NCI-H1048 (cell line): Measurements from ENCODE around the gene PASK.

Source experiments
- DNase-seq: peaks from one replicate; lab custom pipeline; 2025; lab: John Stamatoyannopoulos, UW

PASK gene

GRCh38 chr2:241066171-241066892 is 82.9 kb downstream of the PASK start:
- DNase-seq = no peak

DNA sequence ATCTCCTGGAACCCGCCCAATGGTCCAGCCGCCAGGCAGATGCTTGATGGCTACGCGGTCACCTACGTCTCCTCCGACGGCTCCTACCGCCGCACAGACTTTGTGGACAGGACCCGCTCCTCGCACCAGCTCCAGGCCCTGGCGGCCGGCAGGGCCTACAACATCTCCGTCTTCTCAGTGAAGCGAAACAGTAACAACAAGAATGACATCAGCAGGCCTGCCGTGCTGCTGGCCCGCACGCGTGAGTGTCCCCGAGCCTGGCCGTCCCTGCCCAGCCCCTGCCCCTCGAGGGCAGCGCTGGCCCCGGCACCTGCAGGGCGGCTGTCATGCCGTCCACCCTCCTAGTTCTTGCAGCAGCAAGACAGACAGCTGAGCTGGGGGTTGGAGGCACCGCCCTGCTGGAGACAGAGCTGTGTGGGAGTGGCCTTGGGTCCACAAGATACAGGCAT is 83.9 kb downstream of the PASK start:
- no peak for DNase-seq

GRCh38 chr2:241064802-241065354 is 84.4 kb downstream of the PASK start:
- no peak for DNase-seq

DNA sequence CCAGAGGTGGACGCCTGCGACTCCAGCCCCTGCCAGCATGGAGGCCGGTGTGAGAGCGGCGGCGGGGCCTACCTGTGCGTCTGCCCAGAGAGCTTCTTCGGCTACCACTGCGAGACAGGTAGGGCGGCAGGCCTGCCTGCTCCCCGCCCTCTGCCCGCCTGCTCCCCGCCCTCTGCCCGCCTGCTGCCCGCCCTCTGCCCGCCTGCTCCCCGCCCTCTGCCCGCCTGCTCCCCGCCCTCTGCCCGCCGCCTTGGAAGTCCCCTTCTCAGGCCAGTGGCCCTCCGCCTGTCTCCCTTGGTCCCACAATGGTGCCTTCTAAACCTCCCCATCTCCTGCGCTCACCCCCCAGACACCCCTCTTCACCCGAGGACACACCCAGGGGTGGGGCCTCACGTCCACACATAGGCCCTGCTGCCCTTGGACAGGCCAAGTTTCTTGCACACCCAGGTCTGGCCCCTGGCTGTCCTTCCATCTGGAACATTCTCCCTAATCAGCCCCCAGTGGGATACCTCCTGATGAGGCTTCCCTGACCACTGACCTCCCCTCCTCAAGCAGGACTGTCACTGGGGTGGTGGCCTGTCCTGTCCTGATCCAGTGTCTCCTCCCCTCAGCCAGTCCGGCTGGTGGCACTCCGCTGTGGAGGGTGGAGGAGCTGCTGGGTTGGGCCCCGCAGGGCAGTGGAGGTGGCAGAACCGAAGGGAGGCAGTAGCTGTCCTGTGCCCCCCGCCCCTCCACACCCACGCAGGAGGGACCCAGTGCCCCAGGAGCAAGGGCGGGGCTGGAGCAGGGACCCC is 85.1 kb downstream of the PASK start:
- DNase-seq = no peak

GRCh38 chr2:241063587-241063986 is 85.7 kb downstream of the PASK start:
- no peak for DNase-seq

GRCh38 chr2:241063093-241063551 is 86.2 kb downstream of the PASK start:
- no peak for DNase-seq

DNA sequence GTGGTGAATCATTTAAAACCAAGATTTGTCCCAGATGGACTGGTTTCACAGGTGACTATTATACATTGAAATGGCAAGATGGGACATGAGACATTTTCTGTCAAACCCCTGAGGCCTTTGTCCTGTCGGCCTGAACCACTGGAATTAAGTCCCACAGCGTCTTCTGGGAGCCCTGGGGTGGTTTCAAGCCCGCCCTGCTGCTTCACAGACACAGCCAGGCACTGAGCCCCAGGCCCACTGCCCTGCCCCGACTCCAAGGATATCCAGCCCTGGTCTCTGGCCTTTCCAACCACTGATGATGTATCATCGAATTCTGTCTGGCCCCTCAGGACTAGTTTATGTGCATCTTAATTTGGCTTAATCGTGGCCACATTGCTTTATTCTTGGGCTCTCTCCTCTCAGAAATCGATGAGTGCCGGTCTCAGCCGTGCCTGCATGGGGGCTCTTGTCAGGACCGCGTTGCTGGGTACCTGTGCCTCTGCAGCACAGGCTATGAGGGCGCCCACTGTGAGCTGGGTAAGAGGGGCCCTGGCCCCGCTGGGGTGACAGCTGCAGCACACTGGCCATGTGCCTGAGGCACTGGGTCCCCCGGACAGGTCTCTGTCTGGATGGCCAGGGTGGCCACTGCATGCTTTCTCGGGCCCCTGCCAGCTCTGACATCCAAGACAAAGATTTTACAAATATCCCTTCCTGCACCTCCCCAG is 86.7 kb downstream of the PASK start:
- DNase-seq = no peak

- DNase-seq = no peak
Observed at GRCh38 chr2:241061275-241061674, 88.0 kb downstream of the PASK start.
